GM18858 (cell line): Measurements from ENCODE around the gene ZNF296.

Experiments
- ATAC-seq: cut with Tn5 transposase; IDR thresholded peaks from one replicate; pipeline ENCODE4 v1.9.1; 2021; ENCODE audit not compliant: unreplicated experiment

The ZNF296 gene

GRCh38 chr19:45027371-45027770 lies 48.9 kb downstream of the ZNF296 start:
- no peak for ATAC-seq

GRCh38 chr19:45025264-45025663 lies 51.0 kb downstream of the ZNF296 start:
- no peak for ATAC-seq

- ATAC-seq, result no peak
Observed at GRCh38 chr19:45023048-45023447, 53.2 kb downstream of the ZNF296 start.

- no peak for ATAC-seq
Observed at GRCh38 chr19:45021971-45022370, 54.3 kb downstream of the ZNF296 start.
